PC-3 (cell line): Measurements from ENCODE around the gene DNAH10. TPM values are rescaled to one million over a fixed set of nuclear protein-coding genes. Genes with fewer than 3 reads are reported as not detected.

ENCODE experiments used
- ATAC-seq: fragments of 200-7000 bp; cut with Tn5 transposase; 2 replicates; pipeline ENCODE4 v1.9.1; 2020; ENCODE audit warnings: mild to moderate bottlenecking, moderate library complexity
- BruUV-seq: library from RNA; stranded (reverse); fragments of 400-500 nt; replicated peaks from 2 replicates; lab custom pipeline; 2021; lab: Mats Ljungman, UMichigan
- CTCF ChIA-PET: fragments of 300-600 bp; sonication (Branson Sonifier 250); formaldehyde crosslinking; loops from one replicate; lab custom pipeline; 2022; ENCODE audit warnings: antibody characterized with exemption; lab: Charles Lee
- POLR2A ChIA-PET: fragments of 300-600 bp; sonication (Branson Sonifier 250); formaldehyde crosslinking; loops from one replicate; lab custom pipeline; 2022; ENCODE audit warnings: antibody characterized with exemption; ENCODE audit not compliant: unreplicated experiment; lab: Charles Lee
- DNase-seq: peaks from one replicate; pipeline ENCODE4 v3.0.0-alpha.2; 2015
- H2AFZ ChIP-seq: fragments of 300-600 bp; sonication (generic); 2 replicates; pipeline ENCODE4 v1.6.0; 2016; ENCODE audit warnings: antibody characterized with exemption, low read length
- H3F3A ChIP-seq: fragments of 300-600 bp; sonication (generic); one replicate; pipeline ENCODE4 v1.6.0; 2017; ENCODE audit warnings: antibody characterized with exemption, low read length, control low read depth, mild to moderate bottlenecking; ENCODE audit not compliant: unreplicated experiment
- H3K27ac ChIP-seq: fragments of 300-600 bp; sonication (generic); 2 replicates; pipeline ENCODE4 v1.5.1; 2016; ENCODE audit warnings: mild to moderate bottlenecking, low read length
- H3K27me3 ChIP-seq: fragments of 300-600 bp; sonication (generic); 2 replicates; pipeline ENCODE4 v1.6.1; 2016; ENCODE audit warnings: low read length, mixed read lengths
- H3K36me3 ChIP-seq: fragments of 300-600 bp; sonication (generic); 2 replicates; pipeline ENCODE4 v1.6.1; 2016; ENCODE audit warnings: low read depth, mixed run types, low read length, mixed read lengths
- H3K4me1 ChIP-seq: fragments of 300-600 bp; sonication (generic); 2 replicates; pipeline ENCODE4 v1.5.1; 2016; ENCODE audit warnings: low read length; ENCODE audit not compliant: insufficient read depth
- H3K4me2 ChIP-seq: fragments of 300-600 bp; sonication (generic); 2 replicates; pipeline ENCODE4 v1.6.0; 2016; ENCODE audit warnings: low read length
- H3K4me3 ChIP-seq: fragments of 300-600 bp; sonication (generic); 2 replicates; pipeline ENCODE4 v1.5.1; 2016; ENCODE audit warnings: mild to moderate bottlenecking, low read length, mixed read lengths
- H3K79me2 ChIP-seq: fragments of 300-600 bp; sonication (generic); 2 replicates; pipeline ENCODE4 v1.6.1; 2017; ENCODE audit warnings: low read length, mixed read lengths
- H3K9ac ChIP-seq: fragments of 300-600 bp; sonication (generic); 2 replicates; pipeline ENCODE4 v1.6.0; 2016; ENCODE audit warnings: mild to moderate bottlenecking, low read length
- H3K9me2 ChIP-seq: fragments of 300-600 bp; sonication (generic); replicated peaks from 2 replicates; pipeline ENCODE4 v1.6.1; 2016; ENCODE audit warnings: mixed run types, low read length, mixed read lengths
- H3K9me3 ChIP-seq: fragments of 300-600 bp; sonication (generic); 2 replicates; pipeline ENCODE4 v1.6.1; 2016; ENCODE audit warnings: low read length, mixed read lengths
- H4K20me1 ChIP-seq: fragments of 300-600 bp; sonication (generic); 2 replicates; pipeline ENCODE4 v1.6.1; 2016; ENCODE audit warnings: low read length, mixed read lengths
- EZH2 ChIP-seq: fragments of 300-600 bp; sonication (generic); IDR thresholded peaks from one replicate; pipeline ENCODE4 v1.6.1; 2017; ENCODE audit warnings: antibody characterized with exemption, mild to moderate bottlenecking, low read length; ENCODE audit not compliant: unreplicated experiment
- EZH2phosphoT487 ChIP-seq: fragments of 300-600 bp; sonication (generic); IDR thresholded peaks from 2 replicates; pipeline ENCODE4 v1.6.1; 2018; ENCODE audit warnings: mild to moderate bottlenecking, antibody characterized with exemption, low read length, borderline replicate concordance
- intact Hi-C: fragments of 100-400 bp; cut with micrococcal nuclease; formaldehyde crosslinking; loops from 2 replicates; pipeline ENCODE4 v1.9.0; 2023
- total RNA-seq: library from RNA; depleted of rRNA; stranded (reverse); fragments of >200 nt; gene quantifications from 2 replicates; pipeline ENCODE4 v1.2.3, GENCODE V29; 2014
- TF ChIP-seq, protein P1 (sequence below): fragments of 300-600 bp; sonication (generic); conservative IDR thresholded peaks from 2 replicates; pipeline ENCODE4 v1.5.1; 2017; ENCODE audit warnings: antibody characterized with exemption, low read depth, mild to moderate bottlenecking, low read length

The DNAH10 gene
- total RNA-seq, 1 experiment from 2014 or later = 0.15 TPM

DNA sequence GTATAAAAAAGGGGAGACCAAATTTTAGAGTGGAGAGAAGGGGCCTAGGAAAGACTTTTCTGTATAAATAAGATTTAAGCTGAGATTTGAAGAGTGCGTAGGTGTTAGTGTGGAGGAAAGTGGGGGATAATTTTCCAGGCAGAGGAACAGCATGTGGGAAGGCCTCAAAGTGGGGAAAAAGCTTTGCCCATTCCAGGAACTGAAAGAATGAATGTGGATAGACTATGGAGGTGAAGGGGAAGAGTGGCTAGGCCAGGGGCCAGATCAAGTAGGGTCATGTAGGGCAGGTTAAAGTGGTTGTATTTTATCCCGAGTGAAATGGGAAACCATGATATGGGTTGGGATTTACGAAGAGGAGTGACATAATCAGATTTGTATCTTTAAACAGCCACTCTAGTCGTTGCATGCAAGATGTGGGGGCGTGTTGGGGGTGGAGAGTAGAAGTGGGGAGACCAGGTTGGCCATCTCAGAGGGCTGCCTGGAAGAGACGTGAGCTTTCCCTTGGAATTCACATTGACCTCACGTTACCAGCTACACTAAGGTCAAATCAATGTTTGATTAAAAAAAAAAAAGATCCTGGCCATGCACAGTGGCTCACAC, 214.2 kb downstream of the DNAH10 start:
- intact Hi-C loops = no loop called here
- H3F3A ChIP-seq = no peaks in the 10 kb centered on the region
- H3K9me2 ChIP-seq = no peaks in the 10 kb centered on the region
- peaks cover 11% of the 10 kb centered on the region for H4K20me1 ChIP-seq
- no peak overlapping the region for H3K4me3 ChIP-seq
- H3K4me2 ChIP-seq = no peak overlapping the region
- no peak for TF ChIP-seq EZH2
- TF ChIP-seq EZH2phosphoT487 = no peak
- TF ChIP-seq, protein P1, sequence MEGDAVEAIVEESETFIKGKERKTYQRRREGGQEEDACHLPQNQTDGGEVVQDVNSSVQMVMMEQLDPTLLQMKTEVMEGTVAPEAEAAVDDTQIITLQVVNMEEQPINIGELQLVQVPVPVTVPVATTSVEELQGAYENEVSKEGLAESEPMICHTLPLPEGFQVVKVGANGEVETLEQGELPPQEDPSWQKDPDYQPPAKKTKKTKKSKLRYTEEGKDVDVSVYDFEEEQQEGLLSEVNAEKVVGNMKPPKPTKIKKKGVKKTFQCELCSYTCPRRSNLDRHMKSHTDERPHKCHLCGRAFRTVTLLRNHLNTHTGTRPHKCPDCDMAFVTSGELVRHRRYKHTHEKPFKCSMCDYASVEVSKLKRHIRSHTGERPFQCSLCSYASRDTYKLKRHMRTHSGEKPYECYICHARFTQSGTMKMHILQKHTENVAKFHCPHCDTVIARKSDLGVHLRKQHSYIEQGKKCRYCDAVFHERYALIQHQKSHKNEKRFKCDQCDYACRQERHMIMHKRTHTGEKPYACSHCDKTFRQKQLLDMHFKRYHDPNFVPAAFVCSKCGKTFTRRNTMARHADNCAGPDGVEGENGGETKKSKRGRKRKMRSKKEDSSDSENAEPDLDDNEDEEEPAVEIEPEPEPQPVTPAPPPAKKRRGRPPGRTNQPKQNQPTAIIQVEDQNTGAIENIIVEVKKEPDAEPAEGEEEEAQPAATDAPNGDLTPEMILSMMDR = no peak
- peaks cover 17% of the 10 kb centered on the region; the same call in 1 of the 2 replicates for H3K36me3 ChIP-seq
- ChIA-PET POLR2A (no interaction called here), CTCF (no interaction called here)
- H3K27ac ChIP-seq = no peak overlapping the region
- no peaks in the 10 kb centered on the region for H3K27me3 ChIP-seq
- no peak overlapping the region for H2AFZ ChIP-seq
- DNase-seq = no peak
- no peak overlapping the region for H3K9ac ChIP-seq
- H3K79me2 ChIP-seq = peaks cover 50% of the 10 kb centered on the region
- H3K4me1 ChIP-seq = peaks cover 12% of the 10 kb centered on the region
- BruUV-seq = no TSS peak
- H3K9me3 ChIP-seq = no peaks in the 10 kb centered on the region
- no peak for ATAC-seq

DNA sequence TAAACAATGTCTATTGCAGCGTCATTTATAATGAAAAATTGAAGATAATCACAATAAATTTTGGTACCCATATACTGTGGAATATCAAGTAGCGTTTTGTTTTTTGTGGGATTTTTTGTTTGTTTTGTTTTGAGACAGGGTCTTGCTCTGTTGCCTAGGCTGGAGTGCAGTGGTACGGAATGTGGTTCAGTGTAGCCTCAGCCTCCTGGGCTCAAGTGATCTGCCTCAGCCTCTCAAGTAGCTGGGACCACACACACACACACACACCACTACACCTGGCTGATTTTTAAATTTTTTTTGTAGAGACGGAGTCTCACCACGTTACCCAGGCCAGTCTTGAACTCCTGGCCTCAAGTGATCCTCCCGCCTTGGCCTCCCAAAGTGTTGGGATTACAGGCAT, 217.5 kb downstream of the DNAH10 start:
- Histone ChIP-seq H3K9me2 (no peaks in the 10 kb centered on the region), H2AFZ (no peak overlapping the region), H3K4me1 (peaks cover 10% of the 10 kb centered on the region), H3K79me2 (peaks cover 43% of the 10 kb centered on the region), H3K27ac (no peak overlapping the region), H3K4me2 (no peak overlapping the region), H3K27me3 (no peaks in the 10 kb centered on the region), H3K9ac (no peak overlapping the region), H3K36me3 (peaks cover 17% of the 10 kb centered on the region; the same call in 1 of the 2 replicates), H3F3A (no peaks in the 10 kb centered on the region), H3K9me3 (no peaks in the 10 kb centered on the region), H3K4me3 (no peak overlapping the region), H4K20me1 (peaks cover 10% of the 10 kb centered on the region)
- TF ChIP-seq, protein P1 = no peak
- TF ChIP-seq EZH2 = no peak
- no TSS peak for BruUV-seq
- CTCF ChIA-PET = no interaction called here
- POLR2A ChIA-PET = no interaction called here
- DNase-seq (no peak), ATAC-seq (no peak)
- intact Hi-C loops = no loop called here

DNA sequence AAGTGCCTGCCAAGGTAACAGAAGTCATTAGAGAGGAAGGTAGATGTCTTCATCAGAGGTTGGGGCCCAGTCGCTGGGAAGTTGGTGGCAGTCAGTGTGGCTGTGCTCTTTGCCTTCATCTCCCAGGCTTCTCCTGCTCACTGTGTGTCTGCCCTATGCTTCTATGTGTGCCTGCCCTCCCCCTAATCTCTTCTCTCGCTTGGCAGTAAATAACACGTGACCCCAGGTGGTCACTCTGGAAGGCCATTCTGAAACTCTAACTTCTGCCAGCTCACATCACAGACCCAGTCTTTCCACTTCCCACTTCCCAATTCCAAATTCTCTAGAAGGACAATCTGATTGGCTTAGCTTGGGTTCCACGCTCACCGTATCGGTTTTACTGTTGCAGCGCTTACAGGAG, 220.2 kb downstream of the DNAH10 start:
- H3K79me2 ChIP-seq = peaks cover 39% of the 10 kb centered on the region

More for the DNA sequence above, 220.2 kb downstream of the DNAH10 start:
- intact Hi-C loops = loop anchor here (2.0 to 5.0 kb wide), 2 partner anchors 40 to 51 kb away; no protein-coding TSS in a partner anchor
- no peaks in the 10 kb centered on the region for H3K27me3 ChIP-seq
- H3K4me3 ChIP-seq = no peak overlapping the region
- H3K9me2 ChIP-seq = no peaks in the 10 kb centered on the region
- no TSS peak for BruUV-seq
- no peaks in the 10 kb centered on the region for H3K9me3 ChIP-seq
- peaks cover 7% of the 10 kb centered on the region; the same call in 1 of the 2 replicates for H4K20me1 ChIP-seq
- peaks cover 10% of the 10 kb centered on the region; the same call in 1 of the 2 replicates for H3K36me3 ChIP-seq
- ATAC-seq = no peak
- TF ChIP-seq, protein P1 = no peak
- TF ChIP-seq EZH2phosphoT487 (no peak), EZH2 (no peak)
- POLR2A ChIA-PET = no interaction called here
- no peak overlapping the region for H3K27ac ChIP-seq
- no peak overlapping the region for H3K4me2 ChIP-seq
- H3K4me1 ChIP-seq = no peaks in the 10 kb centered on the region
- H2AFZ ChIP-seq = no peak overlapping the region
- no peak overlapping the region for H3K9ac ChIP-seq
- H3F3A ChIP-seq = no peaks in the 10 kb centered on the region
- CTCF ChIA-PET = interaction anchor here (0.6 kb wide), 1 partner anchor 384 kb away, joined by 3 read pairs; no protein-coding TSS in a partner anchor
- DNase-seq = no peak
